Left ventricle myocardium inferior (tissue), 1 donor: ENCODE data around the gene UIMC1. TPM values are rescaled to one million over a fixed set of nuclear protein-coding genes. Genes with fewer than 3 reads are reported as not detected.

ENCODE experiments used
- DNase-seq: peaks from one replicate; pipeline ENCODE4 v3.0.0-alpha.2; 2020
- H3K27ac ChIP-seq: fragments of 200-600 bp; replicated peaks from 2 replicates; pipeline ENCODE4 v1.8.0; 2021
- H3K27me3 ChIP-seq: fragments of 200-600 bp; 2 replicates; pipeline ENCODE4 v1.8.0; 2021; ENCODE audit warnings: low read depth
- H3K36me3 ChIP-seq: fragments of 200-600 bp; 2 replicates; pipeline ENCODE4 v1.8.0; 2021
- H3K4me1 ChIP-seq: fragments of 200-600 bp; 2 replicates; pipeline ENCODE4 v1.8.0; 2021
- H3K4me3 ChIP-seq: fragments of 200-600 bp; 2 replicates; pipeline ENCODE4 v1.8.0; 2021; ENCODE audit warnings: mild to moderate bottlenecking, moderate library complexity
- H3K9me3 ChIP-seq: fragments of 200-600 bp; replicated peaks from 2 replicates; pipeline ENCODE4 v1.8.0; 2021
- CTCF ChIP-seq: fragments of 200-600 bp; IDR thresholded peaks from 2 replicates; pipeline ENCODE4 v1.8.0; 2021; ENCODE audit warnings: antibody characterized with exemption, mild to moderate bottlenecking, borderline replicate concordance
- intact Hi-C: fragments of 100-400 bp; cut with micrococcal nuclease; formaldehyde crosslinking; loops from one replicate; pipeline ENCODE4 v1.11.0; 2022
- total RNA-seq: library from RNA; stranded (reverse); fragmentation: NEBNext Ultra II Directional; extraction: Animal tissue kit (Norgen Biotek cat#: 25700); gene quantifications from one replicate; pipeline ENCODE4 v1.2.1, GENCODE V29; 2021
- donor health status: DM: no; HTN: yes; CAD: no; lungs with severe emphysema.

The UIMC1 gene
- total RNA-seq, 1 donor from 2014 or later: 30.7 TPM

GRCh38 chr5:176929654-176930053, 76.9 kb downstream of the UIMC1 start:
- intact Hi-C loops: no loop called here
- Histone ChIP-seq H3K27ac (no peak overlapping the region), H3K9me3 (no peaks in the 10 kb centered on the region), H3K27me3 (no peaks in the 10 kb centered on the region), H3K4me1 (no peaks in the 10 kb centered on the region), H3K36me3 (peaks cover 40% of the 10 kb centered on the region), H3K4me3 (no peak overlapping the region)
- DNase-seq: no peak
- TF ChIP-seq CTCF: no peak

- Histone ChIP-seq H3K27me3 (no peaks in the 10 kb centered on the region), H3K4me1 (no peaks in the 10 kb centered on the region), H3K4me3 (no peak overlapping the region), H3K27ac (no peak overlapping the region), H3K36me3 (peaks cover 28% of the 10 kb centered on the region), H3K9me3 (no peaks in the 10 kb centered on the region)
- intact Hi-C loops: no loop called here
- TF ChIP-seq CTCF: no peak
- DNase-seq: no peak
Observed at GRCh38 chr5:176927562-176927961, 79.0 kb downstream of the UIMC1 start.

GRCh38 chr5:176922817-176923216, 83.8 kb downstream of the UIMC1 start:
- no peaks in the 10 kb centered on the region for H3K9me3 ChIP-seq
- no peaks in the 10 kb centered on the region for H3K4me1 ChIP-seq
- H3K27ac ChIP-seq: no peak overlapping the region
- H3K4me3 ChIP-seq: no peak overlapping the region
- no peaks in the 10 kb centered on the region for H3K27me3 ChIP-seq
- no peak for TF ChIP-seq CTCF
- intact Hi-C loops: no loop called here
- no peak for DNase-seq
- H3K36me3 ChIP-seq: peaks cover 15% of the 10 kb centered on the region

GRCh38 chr5:176921714-176922113, 84.9 kb downstream of the UIMC1 start:
- H3K27ac ChIP-seq: no peak overlapping the region
- no peak for TF ChIP-seq CTCF
- H3K4me1 ChIP-seq: no peaks in the 10 kb centered on the region
- intact Hi-C loops: no loop called here
- DNase-seq: no peak
- no peaks in the 10 kb centered on the region for H3K9me3 ChIP-seq
- peaks cover 15% of the 10 kb centered on the region for H3K36me3 ChIP-seq
- H3K27me3 ChIP-seq: no peaks in the 10 kb centered on the region
- H3K4me3 ChIP-seq: no peak overlapping the region

GRCh38 chr5:176918613-176919012, 88.0 kb downstream of the UIMC1 start:
- no peak for TF ChIP-seq CTCF
- H3K27me3 ChIP-seq: no peaks in the 10 kb centered on the region
- H3K4me1 ChIP-seq: no peaks in the 10 kb centered on the region
- no peak for DNase-seq
- no peaks in the 10 kb centered on the region for H3K9me3 ChIP-seq
- no peak overlapping the region for H3K4me3 ChIP-seq
- intact Hi-C loops: no loop called here
- H3K27ac ChIP-seq: no peak overlapping the region
- peaks cover 15% of the 10 kb centered on the region for H3K36me3 ChIP-seq

- no peaks in the 10 kb centered on the region for H3K4me1 ChIP-seq
- DNase-seq: no peak
- no peak overlapping the region for H3K27ac ChIP-seq
- TF ChIP-seq CTCF: no peak
- no peaks in the 10 kb centered on the region for H3K9me3 ChIP-seq
- H3K4me3 ChIP-seq: no peak overlapping the region
- peaks cover 19% of the 10 kb centered on the region for H3K36me3 ChIP-seq
- no peaks in the 10 kb centered on the region for H3K27me3 ChIP-seq
- intact Hi-C loops: no loop called here
Observed at GRCh38 chr5:176916337-176916736, 90.2 kb downstream of the UIMC1 start.
